Neuron (in vitro differentiated cells): ENCODE data around the gene OR8B2.
"Not testable (repeated sequence)": the region's sequence is repeated elsewhere in the genome, so short reads cannot be mapped to it uniquely, and the experiment has no call there.

Source experiments
- H2AFZ ChIP-seq: one replicate; pipeline ENCODE4 v1.6.1; 2013; ENCODE audit warnings: low read depth, mild to moderate bottlenecking, inconsistent platforms, low read length, moderate library complexity
- H3K27me3 ChIP-seq: one replicate; pipeline ENCODE4 v1.6.1; 2013; ENCODE audit warnings: low read length; ENCODE audit not compliant: insufficient read depth
- H3K36me3 ChIP-seq: one replicate; pipeline ENCODE4 v1.6.1; 2013; ENCODE audit warnings: low read length; ENCODE audit not compliant: insufficient read depth
- H3K4me1 ChIP-seq: one replicate; pipeline ENCODE4 v1.6.1; 2013; ENCODE audit warnings: low read length; ENCODE audit not compliant: insufficient read depth
- H3K4me3 ChIP-seq: 2 replicates; pipeline ENCODE4 v1.5.1; 2013; ENCODE audit warnings: mild to moderate bottlenecking, low read length, moderate library complexity
- H3K9me3 ChIP-seq: one replicate; pipeline ENCODE4 v1.6.1; 2013; ENCODE audit warnings: low read length

Gene OR8B2, protein sequence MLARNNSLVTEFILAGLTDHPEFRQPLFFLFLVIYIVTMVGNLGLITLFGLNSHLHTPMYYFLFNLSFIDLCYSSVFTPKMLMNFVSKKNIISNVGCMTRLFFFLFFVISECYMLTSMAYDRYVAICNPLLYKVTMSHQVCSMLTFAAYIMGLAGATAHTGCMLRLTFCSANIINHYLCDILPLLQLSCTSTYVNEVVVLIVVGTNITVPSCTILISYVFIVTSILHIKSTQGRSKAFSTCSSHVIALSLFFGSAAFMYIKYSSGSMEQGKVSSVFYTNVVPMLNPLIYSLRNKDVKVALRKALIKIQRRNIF

DNA sequence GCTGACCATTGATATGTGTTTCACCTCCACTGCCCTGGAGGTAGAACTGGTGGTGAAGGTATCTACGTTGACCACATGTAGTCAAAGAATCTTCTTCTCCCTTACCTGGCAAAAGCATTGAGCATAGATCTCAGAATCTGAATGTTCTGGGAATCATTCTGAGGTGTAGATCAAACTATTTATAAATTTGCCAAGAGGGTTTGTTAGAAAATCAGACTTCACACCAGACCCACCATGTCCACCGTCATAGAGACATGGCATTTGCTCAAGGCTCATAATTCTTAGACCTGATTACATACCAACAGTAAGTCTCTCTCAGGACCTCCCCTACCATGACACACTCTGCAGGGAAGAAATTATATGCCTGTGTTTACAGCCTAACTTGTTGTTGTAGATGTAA lies at the start of gene OR8B2:
OR8B2 (minus strand) TSS at position 101 of the 400 bp plus-strand sequence. CDS start 1,156 bp downstream, outside the sequence.
- H3K4me1 ChIP-seq, result no peaks in the 10 kb centered on the region
- H2AFZ ChIP-seq, result no peak within 1 kb of the TSS
- no peak within 1 kb of the TSS for H3K4me3 ChIP-seq
- H3K36me3 ChIP-seq, result no peaks in the 10 kb centered on the region
- H3K9me3 ChIP-seq, result no peaks in the 10 kb centered on the region
- H3K27me3 ChIP-seq, result no peaks in the 10 kb centered on the region

DNA sequence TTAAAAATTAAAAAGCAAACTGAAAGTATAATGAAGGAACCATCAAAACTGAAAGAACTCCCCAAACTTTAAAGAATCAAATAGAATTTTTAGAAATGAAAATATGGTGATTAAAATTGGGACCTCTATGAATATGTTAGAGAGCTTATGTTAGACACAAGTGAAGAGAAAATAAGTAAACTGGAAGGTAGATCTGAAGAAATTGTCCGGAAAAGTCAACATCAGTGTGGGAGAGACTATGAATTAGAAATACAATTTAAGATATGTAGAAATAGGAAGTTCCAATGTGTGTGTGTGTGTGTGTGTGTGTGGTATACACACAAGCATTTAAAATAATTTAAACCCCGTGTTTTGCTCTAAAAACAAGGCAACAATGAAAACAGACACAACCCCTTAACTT lies 45.3 kb upstream of the OR8B2 start:
- H3K4me3 ChIP-seq, result no peak overlapping the region
- H3K4me1 ChIP-seq, result no peaks in the 10 kb centered on the region
- no peaks in the 10 kb centered on the region for H3K27me3 ChIP-seq
- no peak overlapping the region for H2AFZ ChIP-seq
- H3K36me3 ChIP-seq, result no peaks in the 10 kb centered on the region
- no peaks in the 10 kb centered on the region for H3K9me3 ChIP-seq

DNA sequence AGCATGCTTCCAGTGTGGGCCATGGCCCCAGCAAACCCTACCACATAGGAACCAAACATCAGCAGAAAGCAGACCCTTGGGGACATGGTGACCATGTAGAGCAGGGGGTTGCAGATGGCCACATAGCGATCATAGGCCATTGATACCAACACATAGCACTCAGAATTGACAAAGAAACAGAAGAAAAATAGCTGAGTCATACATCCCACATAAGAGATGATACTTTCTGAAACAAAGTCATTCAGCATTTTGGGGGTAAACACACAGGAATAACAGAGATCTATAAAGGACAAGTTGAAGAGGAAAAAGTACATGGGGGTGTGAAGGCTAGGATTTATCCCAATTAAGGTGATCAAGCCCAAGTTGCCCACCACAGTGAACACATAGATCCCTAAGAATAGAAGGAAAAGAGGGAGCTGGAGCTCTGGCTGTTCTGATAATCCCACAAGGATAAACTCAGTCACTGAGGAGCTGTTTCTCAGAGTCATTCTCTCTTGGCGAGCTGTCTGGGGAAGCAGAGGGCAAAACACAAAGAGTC lies 40.2 kb upstream of the OR8B2 start, which contains the start of gene OR8B4:
OR8B4 (minus strand) TSS at position 488 of the 538 bp plus-strand sequence; CDS start at position 488, 0 bp downstream.
- Histone ChIP-seq H3K36me3 (no peaks in the 10 kb centered on the region), H2AFZ (no peak within 1 kb of the TSS), H3K27me3 (no peaks in the 10 kb centered on the region), H3K4me3 (no peak within 1 kb of the TSS), H3K4me1 (no peaks in the 10 kb centered on the region), H3K9me3 (no peaks in the 10 kb centered on the region)

DNA sequence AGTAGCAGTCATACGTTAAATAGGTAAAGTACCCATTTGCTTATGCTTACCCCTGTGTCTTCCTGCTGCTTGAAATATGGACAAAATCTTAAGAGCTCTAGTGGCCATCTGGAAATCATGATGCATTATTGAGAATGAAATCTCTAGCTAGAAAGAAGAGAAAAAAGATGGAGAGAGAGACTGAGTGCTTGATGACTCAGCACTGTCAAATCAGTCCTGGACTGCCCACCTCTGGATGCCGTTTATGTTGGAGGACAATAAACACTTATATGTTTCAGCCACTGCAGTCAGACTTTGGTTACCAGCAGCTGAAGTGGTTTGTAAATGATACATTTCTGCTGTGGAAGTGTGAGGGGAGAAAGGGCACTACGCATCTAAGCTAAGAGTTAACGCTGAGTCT lies 36.7 kb upstream of the OR8B2 start:
- H3K4me3 ChIP-seq, result no peak overlapping the region
- H3K27me3 ChIP-seq, result no peaks in the 10 kb centered on the region
- no peaks in the 10 kb centered on the region for H3K4me1 ChIP-seq
- no peaks in the 10 kb centered on the region for H3K9me3 ChIP-seq
- no peak overlapping the region for H2AFZ ChIP-seq
- H3K36me3 ChIP-seq, result no peaks in the 10 kb centered on the region

DNA sequence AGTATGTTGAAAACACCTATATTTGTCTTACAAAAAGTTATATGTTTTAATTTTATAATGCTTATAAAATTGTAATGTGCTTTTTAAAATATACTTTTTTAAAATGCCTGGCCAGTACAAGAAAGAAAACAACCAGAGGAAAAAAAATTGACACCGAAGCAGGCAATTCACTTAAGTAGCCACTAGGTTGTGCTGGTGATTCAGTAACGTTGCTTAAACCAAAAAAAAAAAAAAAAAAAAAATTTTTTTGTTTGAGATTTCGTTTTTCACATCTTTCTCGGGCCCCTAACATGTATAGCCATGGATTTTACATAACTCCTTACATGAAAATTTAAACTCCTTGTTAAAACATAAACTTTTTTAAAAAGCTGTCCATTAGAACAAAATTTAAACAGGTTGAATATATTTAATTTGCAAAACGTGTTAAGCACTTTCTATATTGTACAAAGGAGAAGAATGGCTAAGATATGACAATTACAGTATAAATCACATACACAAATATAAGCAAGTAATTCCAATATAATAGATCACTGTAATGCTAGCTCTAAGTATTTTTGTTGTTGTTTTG lies 31.1 kb upstream of the OR8B2 start:
- no peaks in the 10 kb centered on the region for H3K4me1 ChIP-seq
- H3K36me3 ChIP-seq, result no peaks in the 10 kb centered on the region
- H2AFZ ChIP-seq, result no peak overlapping the region
- H3K4me3 ChIP-seq, result no peak overlapping the region
- H3K9me3 ChIP-seq, result no peaks in the 10 kb centered on the region
- H3K27me3 ChIP-seq, result peaks cover 9% of the 10 kb centered on the region

DNA sequence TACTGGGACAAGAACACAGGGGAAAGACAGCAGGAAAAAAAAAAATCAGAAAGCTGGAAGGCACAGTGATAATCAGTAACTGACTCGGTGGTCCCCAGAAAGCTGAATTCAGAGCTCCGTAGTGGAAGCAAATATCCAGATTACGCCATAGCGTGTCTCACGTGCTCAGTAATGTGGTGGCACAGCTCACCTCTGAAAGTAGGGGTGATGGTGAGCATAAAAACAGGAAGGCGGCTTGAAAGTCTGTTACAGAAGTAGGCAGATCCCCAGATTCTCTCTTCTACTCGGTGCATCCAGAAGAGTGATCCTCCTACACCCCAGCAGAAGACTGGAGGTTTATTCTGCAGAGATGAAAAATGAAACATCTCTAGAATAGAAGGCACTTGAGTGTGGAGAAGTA lies 25.6 kb upstream of the OR8B2 start:
- H3K4me3 ChIP-seq, result no peak overlapping the region
- peaks cover 4% of the 10 kb centered on the region for H3K9me3 ChIP-seq
- H2AFZ ChIP-seq, result no peak overlapping the region
- peaks cover 9% of the 10 kb centered on the region for H3K27me3 ChIP-seq
- H3K4me1 ChIP-seq, result no peaks in the 10 kb centered on the region
- H3K36me3 ChIP-seq, result no peaks in the 10 kb centered on the region

DNA sequence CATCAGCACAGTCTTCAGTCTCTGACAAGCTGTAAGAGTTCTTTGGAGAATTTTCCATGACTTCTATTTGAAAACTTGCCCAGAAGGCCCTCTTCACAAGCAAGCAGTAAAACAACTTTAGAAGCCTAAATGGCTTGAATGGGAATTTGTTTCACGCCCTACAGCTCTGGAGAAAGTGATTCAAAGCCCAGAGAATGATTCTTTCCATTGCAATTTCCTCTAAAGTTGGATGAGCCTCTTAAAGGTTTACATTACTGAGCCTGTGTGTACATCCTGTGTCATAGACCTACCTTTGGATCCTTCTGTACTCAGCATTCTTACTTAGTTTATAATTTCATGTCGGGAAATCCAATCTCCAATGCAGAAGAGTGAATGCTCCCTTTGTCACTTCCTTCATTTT lies 21.3 kb upstream of the OR8B2 start:
- H3K4me1 ChIP-seq, result no peaks in the 10 kb centered on the region
- H3K9me3 ChIP-seq, result peaks cover 4% of the 10 kb centered on the region
- no peak overlapping the region for H2AFZ ChIP-seq
- no peaks in the 10 kb centered on the region for H3K36me3 ChIP-seq
- no peak overlapping the region for H3K4me3 ChIP-seq
- no peaks in the 10 kb centered on the region for H3K27me3 ChIP-seq

DNA sequence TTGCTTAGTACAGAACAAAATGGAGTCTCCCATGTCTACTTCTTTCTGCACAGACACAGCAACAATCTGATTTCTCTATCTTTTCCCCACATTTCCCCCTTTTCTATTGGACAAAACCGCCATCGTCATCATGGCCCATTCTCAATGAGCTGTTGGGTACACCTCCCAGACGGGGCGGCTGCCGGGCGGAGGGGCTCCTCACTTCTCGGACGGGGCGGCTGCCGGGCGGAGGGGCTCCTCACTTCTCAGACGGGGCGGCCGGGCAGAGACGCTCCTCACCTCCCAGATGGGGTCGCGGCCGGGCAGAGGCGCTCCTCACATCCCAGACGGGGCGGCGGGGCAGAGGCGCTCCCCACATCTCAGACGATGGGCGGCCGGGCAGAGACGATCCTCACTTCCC lies 18.9 kb upstream of the OR8B2 start:
- not testable (repeated sequence) for H3K36me3 ChIP-seq, H2AFZ ChIP-seq, H3K4me3 ChIP-seq, H3K9me3 ChIP-seq, H3K27me3 ChIP-seq, H3K4me1 ChIP-seq

DNA sequence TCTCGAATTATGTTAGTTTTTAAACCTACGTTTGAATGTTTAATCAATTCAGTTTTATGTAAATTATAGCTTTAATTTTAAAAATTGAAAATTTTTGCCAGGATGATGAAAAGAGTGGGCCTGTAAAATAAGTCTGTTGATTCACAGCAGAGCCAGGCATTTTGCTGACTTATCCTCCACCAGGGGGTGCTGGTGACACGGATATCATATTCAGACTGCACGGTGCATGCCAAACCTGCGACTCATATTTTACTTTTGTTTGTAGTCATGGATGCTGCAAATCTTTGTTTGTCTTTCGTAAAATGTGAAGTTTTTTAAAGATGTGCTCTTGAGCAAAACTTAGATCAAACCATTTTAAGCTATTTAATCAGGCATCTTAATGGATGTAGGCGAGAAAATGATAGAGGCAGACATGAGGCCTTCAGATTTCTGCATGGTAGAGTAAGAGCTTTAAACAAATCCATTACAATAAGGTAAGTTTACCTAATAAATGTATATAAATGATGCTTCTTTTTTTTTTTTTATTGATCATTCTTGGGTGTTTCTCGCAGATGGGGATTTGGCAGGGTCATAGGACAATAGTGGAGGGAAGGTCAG lies 18.1 kb upstream of the OR8B2 start:
- Histone ChIP-seq H3K36me3 (no peaks in the 10 kb centered on the region), H3K4me1 (no peaks in the 10 kb centered on the region), H2AFZ (no peak overlapping the region), H3K27me3 (no peaks in the 10 kb centered on the region), H3K9me3 (peaks cover 4% of the 10 kb centered on the region), H3K4me3 (no peak overlapping the region)

DNA sequence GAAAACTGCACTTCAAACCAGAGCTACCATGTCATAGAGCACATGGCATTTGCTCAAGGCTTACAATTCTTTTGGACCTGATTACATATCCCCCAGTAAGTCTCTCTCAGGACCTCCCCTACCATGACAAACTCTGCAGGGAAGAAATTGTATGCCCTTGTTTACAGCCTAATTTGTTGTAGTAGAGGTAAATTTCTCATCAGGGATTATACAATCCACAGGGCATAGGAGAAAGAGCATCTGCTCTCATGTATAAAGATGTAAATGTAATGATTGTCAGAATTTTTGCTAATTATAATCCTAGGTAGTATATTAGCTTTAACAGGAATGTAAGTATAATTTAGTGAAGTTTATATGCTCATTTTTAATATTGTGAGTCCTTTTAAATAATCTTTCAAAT lies 14.6 kb upstream of the OR8B2 start, which contains the start of gene OR8B3:
OR8B3 (minus strand) TSS at position 101 of the 400 bp plus-strand sequence. CDS start 1,673 bp downstream, outside the sequence.
- H3K4me3 ChIP-seq, result no peak within 1 kb of the TSS
- no peaks in the 10 kb centered on the region for H3K9me3 ChIP-seq
- no peaks in the 10 kb centered on the region for H3K4me1 ChIP-seq
- H2AFZ ChIP-seq, result no peak within 1 kb of the TSS
- H3K36me3 ChIP-seq, result no peaks in the 10 kb centered on the region
- H3K27me3 ChIP-seq, result no peaks in the 10 kb centered on the region

DNA sequence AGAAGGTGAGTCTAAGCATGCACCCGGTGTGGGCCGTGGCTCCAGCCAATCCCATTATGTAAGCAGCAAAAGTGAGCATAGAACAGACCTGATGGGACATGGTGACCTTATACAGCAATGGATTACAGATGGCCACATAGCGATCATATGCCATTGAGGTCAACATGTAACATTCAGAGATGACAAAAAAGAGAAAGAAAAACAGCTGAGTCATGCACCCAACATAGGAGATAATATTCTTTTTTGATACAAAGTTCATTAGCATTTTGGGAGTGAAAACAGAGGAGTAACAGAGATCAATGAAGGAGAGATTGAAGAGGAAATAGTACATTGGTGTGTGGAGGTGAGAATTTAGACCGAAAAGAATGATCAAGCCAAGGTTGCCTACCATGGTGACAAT lies 12.5 kb upstream of the OR8B2 start:
- H3K36me3 ChIP-seq, H3K9me3 ChIP-seq, H3K4me1 ChIP-seq, H3K4me3 ChIP-seq, H3K27me3 ChIP-seq, H2AFZ ChIP-seq: not testable (repeated sequence)

DNA sequence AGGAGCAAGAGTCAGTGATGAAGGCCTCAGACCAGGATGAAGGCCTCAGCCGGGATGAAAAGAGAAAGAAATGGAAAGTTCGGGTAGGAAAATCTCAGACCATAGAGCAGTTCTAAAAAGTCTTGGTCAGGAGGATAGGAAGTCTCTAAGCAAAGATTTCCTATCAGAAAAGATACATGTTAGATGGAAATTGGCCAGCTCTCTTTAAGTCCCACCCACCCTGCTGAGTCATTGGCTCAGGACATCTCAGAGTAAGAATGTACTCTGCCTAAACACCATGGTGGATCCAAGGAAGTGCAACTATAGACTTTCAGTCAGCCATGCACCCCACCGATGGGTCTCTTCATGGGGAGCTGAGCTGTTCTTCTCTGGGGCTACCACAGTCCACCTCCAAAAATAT lies 10.1 kb upstream of the OR8B2 start:
- H3K9me3 ChIP-seq, result no peaks in the 10 kb centered on the region
- no peaks in the 10 kb centered on the region for H3K36me3 ChIP-seq
- no peak overlapping the region for H2AFZ ChIP-seq
- no peak overlapping the region for H3K4me3 ChIP-seq
- no peaks in the 10 kb centered on the region for H3K4me1 ChIP-seq
- H3K27me3 ChIP-seq, result no peaks in the 10 kb centered on the region

DNA sequence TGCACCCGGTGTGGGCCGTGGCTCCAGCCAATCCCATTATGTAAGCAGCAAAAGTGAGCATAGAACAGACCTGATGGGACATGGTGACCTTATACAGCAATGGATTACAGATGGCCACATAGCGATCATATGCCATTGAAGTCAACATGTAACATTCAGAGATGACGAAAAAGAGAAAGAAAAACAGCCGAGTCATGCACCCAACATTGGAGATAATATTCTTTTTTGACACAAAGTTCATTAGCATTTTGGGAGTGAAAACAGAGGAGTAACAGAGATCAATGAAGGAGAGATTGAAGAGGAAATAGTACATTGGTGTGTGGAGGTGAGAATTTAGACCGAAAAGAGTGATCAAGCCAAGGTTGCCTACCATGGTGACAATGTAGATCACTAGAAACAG lies 1.4 kb downstream of the OR8B2 start:
- H3K27me3 ChIP-seq, H2AFZ ChIP-seq, H3K4me3 ChIP-seq, H3K36me3 ChIP-seq, H3K4me1 ChIP-seq, H3K9me3 ChIP-seq: not testable (repeated sequence)
